ENCODE measurements around the gene FRMPD1. TPM values are rescaled to one million over a fixed set of nuclear protein-coding genes. Genes with fewer than 3 reads are reported as not detected.
A peak's percentile ranks its signal among the peaks of the same experiment; 100 is the strongest.

FRMPD1 gene
- total RNA-seq, 1 experiment from 2014 or later = 0.26 TPM

DNA sequence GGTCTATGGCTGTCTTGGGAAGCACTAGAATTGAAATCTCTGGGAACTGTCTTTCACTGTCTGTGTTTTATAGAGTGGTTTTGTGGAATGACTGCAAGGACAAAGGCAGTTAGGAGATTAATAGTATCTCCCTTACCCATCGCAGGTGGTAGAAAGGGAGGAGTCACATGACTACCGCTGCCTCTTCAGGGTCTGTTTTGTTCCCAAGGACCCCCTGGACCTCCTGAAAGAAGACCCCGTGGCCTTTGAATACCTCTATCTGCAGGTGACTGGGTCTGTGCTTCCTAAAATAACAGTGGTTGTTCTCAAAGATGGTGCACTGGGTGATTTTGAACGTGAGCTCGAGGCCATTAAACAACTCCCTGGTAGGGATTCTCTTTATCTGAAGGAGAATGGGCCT lies 80.1 kb downstream of the FRMPD1 start (continued):
- TF ChIP-seq, protein P1, sequence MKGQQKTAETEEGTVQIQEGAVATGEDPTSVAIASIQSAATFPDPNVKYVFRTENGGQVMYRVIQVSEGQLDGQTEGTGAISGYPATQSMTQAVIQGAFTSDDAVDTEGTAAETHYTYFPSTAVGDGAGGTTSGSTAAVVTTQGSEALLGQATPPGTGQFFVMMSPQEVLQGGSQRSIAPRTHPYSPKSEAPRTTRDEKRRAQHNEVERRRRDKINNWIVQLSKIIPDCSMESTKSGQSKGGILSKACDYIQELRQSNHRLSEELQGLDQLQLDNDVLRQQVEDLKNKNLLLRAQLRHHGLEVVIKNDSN (CRISPR knock-in tag; IDR thresholded peaks at IDR 0.05) = peak; percentile 48; the same call in 1 of the 2 replicates
- TF ChIP-seq ZNF138 (CRISPR knock-in tag; conservative IDR thresholded peaks at IDR 0.05) (no peak), SMAD3 (CRISPR knock-in tag; IDR thresholded peaks at IDR 0.05; ENCODE audit: borderline replicate concordance) (no peak), ZNF219 (CRISPR knock-in tag; IDR thresholded peaks at IDR 0.05; ENCODE audit: borderline replicate concordance) (no peak), MLX (CRISPR knock-in tag; IDR thresholded peaks at IDR 0.05) (no peak), TCF7 (CRISPR knock-in tag; IDR thresholded peaks at IDR 0.05; ENCODE audit: low read depth) (no peak)
- TF ChIP-seq, protein P2, sequence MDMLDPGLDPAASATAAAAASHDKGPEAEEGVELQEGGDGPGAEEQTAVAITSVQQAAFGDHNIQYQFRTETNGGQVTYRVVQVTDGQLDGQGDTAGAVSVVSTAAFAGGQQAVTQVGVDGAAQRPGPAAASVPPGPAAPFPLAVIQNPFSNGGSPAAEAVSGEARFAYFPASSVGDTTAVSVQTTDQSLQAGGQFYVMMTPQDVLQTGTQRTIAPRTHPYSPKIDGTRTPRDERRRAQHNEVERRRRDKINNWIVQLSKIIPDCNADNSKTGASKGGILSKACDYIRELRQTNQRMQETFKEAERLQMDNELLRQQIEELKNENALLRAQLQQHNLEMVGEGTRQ (CRISPR knock-in tag; IDR thresholded peaks at IDR 0.05) = peak; percentile 69
- TF ChIP-seq, protein P3, sequence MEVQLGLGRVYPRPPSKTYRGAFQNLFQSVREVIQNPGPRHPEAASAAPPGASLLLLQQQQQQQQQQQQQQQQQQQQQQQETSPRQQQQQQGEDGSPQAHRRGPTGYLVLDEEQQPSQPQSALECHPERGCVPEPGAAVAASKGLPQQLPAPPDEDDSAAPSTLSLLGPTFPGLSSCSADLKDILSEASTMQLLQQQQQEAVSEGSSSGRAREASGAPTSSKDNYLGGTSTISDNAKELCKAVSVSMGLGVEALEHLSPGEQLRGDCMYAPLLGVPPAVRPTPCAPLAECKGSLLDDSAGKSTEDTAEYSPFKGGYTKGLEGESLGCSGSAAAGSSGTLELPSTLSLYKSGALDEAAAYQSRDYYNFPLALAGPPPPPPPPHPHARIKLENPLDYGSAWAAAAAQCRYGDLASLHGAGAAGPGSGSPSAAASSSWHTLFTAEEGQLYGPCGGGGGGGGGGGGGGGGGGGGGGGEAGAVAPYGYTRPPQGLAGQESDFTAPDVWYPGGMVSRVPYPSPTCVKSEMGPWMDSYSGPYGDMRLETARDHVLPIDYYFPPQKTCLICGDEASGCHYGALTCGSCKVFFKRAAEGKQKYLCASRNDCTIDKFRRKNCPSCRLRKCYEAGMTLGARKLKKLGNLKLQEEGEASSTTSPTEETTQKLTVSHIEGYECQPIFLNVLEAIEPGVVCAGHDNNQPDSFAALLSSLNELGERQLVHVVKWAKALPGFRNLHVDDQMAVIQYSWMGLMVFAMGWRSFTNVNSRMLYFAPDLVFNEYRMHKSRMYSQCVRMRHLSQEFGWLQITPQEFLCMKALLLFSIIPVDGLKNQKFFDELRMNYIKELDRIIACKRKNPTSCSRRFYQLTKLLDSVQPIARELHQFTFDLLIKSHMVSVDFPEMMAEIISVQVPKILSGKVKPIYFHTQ (CRISPR knock-in tag; IDR thresholded peaks at IDR 0.05) = no peak
- TF ChIP-seq, protein P4, sequence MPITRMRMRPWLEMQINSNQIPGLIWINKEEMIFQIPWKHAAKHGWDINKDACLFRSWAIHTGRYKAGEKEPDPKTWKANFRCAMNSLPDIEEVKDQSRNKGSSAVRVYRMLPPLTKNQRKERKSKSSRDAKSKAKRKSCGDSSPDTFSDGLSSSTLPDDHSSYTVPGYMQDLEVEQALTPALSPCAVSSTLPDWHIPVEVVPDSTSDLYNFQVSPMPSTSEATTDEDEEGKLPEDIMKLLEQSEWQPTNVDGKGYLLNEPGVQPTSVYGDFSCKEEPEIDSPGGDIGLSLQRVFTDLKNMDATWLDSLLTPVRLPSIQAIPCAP (CRISPR knock-in tag; IDR thresholded peaks at IDR 0.05) = no peak

DNA sequence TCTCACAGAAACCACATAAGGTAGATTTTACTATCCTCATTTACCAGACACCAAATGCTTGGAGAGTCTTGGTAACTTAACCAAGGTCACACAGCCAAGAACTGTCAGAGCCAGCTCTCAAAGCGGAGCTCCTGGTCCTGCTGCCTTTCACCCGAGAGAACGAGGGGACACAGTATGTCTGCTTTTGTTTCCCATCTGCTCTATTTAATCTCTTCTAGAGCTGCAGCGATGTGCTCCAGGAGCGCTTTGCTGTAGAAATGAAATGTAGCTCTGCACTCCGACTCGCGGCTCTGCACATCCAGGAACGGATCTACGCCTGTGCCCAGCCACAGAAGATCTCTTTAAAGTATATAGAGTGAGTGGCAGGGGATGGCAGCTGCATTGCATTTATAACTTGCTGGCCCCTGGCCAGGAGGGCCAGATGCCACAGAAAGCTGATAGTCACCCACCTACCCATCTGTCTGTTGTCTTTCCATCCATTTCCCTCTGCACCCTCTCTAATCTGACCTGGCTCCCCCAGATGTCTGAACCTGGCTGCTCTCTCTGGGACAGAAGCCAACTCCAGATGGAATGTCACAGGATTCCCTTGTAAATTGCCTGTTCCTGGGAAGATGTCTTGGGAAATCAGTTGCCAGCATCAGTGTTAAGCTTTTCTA lies 81.5 kb downstream of the FRMPD1 start:
- Mint-ChIP-seq H3K4me3 (no peak overlapping the region), H3K4me1 (peaks cover 9% of the 10 kb centered on the region), H3K27ac (no peak overlapping the region), H3K9me3 (no peaks in the 10 kb centered on the region), H3K36me3 (no peaks in the 10 kb centered on the region), H3K27me3 (ENCODE audit: low read depth) (no peaks in the 10 kb centered on the region; the same call in 1 of the 2 replicates)
- ATAC-seq = no peak
- CTCF ChIA-PET = interaction anchor here (1.1 kb wide), 1 partner anchor 64 kb away, joined by 3 read pairs; no protein-coding TSS in a partner anchor
- POLR2A ChIA-PET = no interaction called here
- DNase-seq (ENCODE audit: low spot score) = no peak
- TF ChIP-seq FOXK1 (CRISPR knock-in tag; IDR thresholded peaks at IDR 0.05) (no peak), ZNF219 (CRISPR knock-in tag; IDR thresholded peaks at IDR 0.05; ENCODE audit: borderline replicate concordance) (no peak), ETV6 (CRISPR knock-in tag; IDR thresholded peaks at IDR 0.05) (no peak), NFE2L1 (CRISPR knock-in tag; IDR thresholded peaks at IDR 0.05) (no peak), PRRX2 (CRISPR knock-in tag; IDR thresholded peaks at IDR 0.05) (no peak), SMAD4 (CRISPR knock-in tag; IDR thresholded peaks at IDR 0.05) (no peak)
- TF ChIP-seq, protein P5, sequence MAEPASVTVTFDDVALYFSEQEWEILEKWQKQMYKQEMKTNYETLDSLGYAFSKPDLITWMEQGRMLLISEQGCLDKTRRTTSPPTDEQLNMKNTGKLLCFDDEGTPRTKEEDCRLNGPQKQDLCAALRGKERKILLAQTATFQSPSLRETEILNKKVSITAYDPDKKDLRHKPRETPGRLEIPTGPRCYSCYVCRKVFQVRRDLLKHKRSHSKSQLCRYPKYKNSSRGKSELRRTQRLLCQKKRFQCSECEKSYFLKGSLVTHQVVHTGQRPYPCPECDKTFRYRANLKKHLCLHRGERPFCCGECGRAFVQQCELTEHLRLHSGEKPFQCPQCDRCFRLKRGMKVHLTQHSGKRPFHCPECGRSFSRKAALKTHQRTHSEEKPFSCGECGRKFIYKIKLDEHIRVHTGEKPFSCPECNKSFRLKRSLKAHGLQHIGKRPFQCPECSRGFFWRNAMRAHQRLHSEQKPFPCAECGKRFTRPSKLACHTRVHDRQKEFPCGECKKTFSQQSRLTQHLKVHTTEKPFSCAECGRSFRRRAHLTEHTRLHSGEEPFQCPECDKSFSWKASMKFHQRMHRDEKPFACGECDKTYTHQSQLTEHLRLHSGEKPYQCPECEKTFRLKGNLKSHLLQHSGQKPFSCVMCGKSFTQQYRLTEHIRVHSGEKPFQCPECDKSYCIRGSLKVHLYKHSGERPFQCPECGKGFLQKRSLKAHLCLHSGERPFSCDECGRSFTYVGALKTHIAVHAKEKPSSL (CRISPR knock-in tag; conservative IDR thresholded peaks at IDR 0.05) = no peak
- TF ChIP-seq, protein P2 (CRISPR knock-in tag; IDR thresholded peaks at IDR 0.05) = no peak
